Neuronal stem cell (in vitro differentiated cells): ENCODE data around the gene PIH1D2.

Source experiments
- DNase-seq: peaks from one replicate; pipeline ENCODE4 v3.0.0-alpha.2; 2013; ENCODE audit warnings: low spot score
- H2AFZ ChIP-seq: one replicate; pipeline ENCODE4 v1.6.1; 2013; ENCODE audit warnings: mild to moderate bottlenecking, low read length, inconsistent platforms
- H2AK5ac ChIP-seq: 2 replicates; pipeline ENCODE4 v1.6.1; 2013; ENCODE audit warnings: low read depth, mild to moderate bottlenecking, inconsistent platforms, low read length, moderate library complexity, mixed read lengths
- H2BK120ac ChIP-seq: 2 replicates; pipeline ENCODE4 v1.6.1; 2013; ENCODE audit warnings: low read depth, mild to moderate bottlenecking, inconsistent platforms, low read length, moderate library complexity, mixed read lengths
- H2BK12ac ChIP-seq: one replicate; pipeline ENCODE4 v1.6.1; 2013; ENCODE audit warnings: low read length, inconsistent platforms
- H2BK15ac ChIP-seq: 2 replicates; pipeline ENCODE4 v1.6.1; 2013; ENCODE audit warnings: mild to moderate bottlenecking, low read length, inconsistent platforms, mixed read lengths
- H2BK5ac ChIP-seq: one replicate; pipeline ENCODE4 v1.6.1; 2013; ENCODE audit warnings: inconsistent platforms, mild to moderate bottlenecking, low read length, moderate library complexity
- H3K14ac ChIP-seq: one replicate; pipeline ENCODE4 v1.6.1; 2013; ENCODE audit warnings: low read length, inconsistent platforms
- H3K18ac ChIP-seq: 2 replicates; pipeline ENCODE4 v1.6.1; 2013; ENCODE audit warnings: low read length, inconsistent platforms
- H3K23ac ChIP-seq: 2 replicates; pipeline ENCODE4 v1.6.1; 2013; ENCODE audit warnings: low read depth, mild to moderate bottlenecking, mixed read lengths, low read length, inconsistent platforms; ENCODE audit not compliant: poor library complexity
- H3K27ac ChIP-seq: replicated peaks from 3 replicates; pipeline ENCODE4 v1.5.1; 2013; ENCODE audit warnings: low read length, inconsistent platforms
- H3K27me3 ChIP-seq, 3 experiments: 2 replicates each; pipeline ENCODE4 v1.6.1; 2013; ENCODE audit warnings: low read length in 3 of 3, mild to moderate bottlenecking in 2 of 3, inconsistent platforms in 1 of 3, low read depth in 1 of 3, mixed read lengths in 1 of 3, moderate library complexity in 1 of 3; ENCODE audit not compliant: control insufficient read depth in 3 of 3, insufficient read depth in 3 of 3
- H3K36me3 ChIP-seq, 2 donors: replicated peaks in 1 of 2; 2 replicates each; pipeline ENCODE4 v1.6.1; 2013; ENCODE audit warnings: low read length in 2 of 2; ENCODE audit not compliant: control insufficient read depth in 2 of 2, insufficient read depth in 2 of 2
- H3K4ac ChIP-seq: 2 replicates; pipeline ENCODE4 v1.6.1; 2013; ENCODE audit warnings: inconsistent platforms, mild to moderate bottlenecking, low read length, moderate library complexity
- H3K4me1 ChIP-seq, 2 donors: 1 replicate in 1 of 2; 2 replicates in 1 of 2; pipeline ENCODE4 v1.6.1; 2013; ENCODE audit warnings: low read length in 2 of 2, low read depth in 1 of 2; ENCODE audit not compliant: control insufficient read depth in 2 of 2, insufficient read depth in 1 of 2
- H3K4me2 ChIP-seq: one replicate; pipeline ENCODE4 v1.6.1; 2013; ENCODE audit warnings: mild to moderate bottlenecking, low read length, inconsistent platforms; ENCODE audit not compliant: insufficient read depth, poor library complexity, severe bottlenecking
- H3K4me3 ChIP-seq, 2 donors: 2 replicates each; pipeline ENCODE4 v1.5.1; 2013; ENCODE audit warnings: low read length in 2 of 2, mild to moderate bottlenecking in 2 of 2, inconsistent platforms in 1 of 2, moderate library complexity in 1 of 2
- H3K79me1 ChIP-seq: one replicate; pipeline ENCODE4 v1.6.1; 2013; ENCODE audit warnings: low read depth, mild to moderate bottlenecking, inconsistent platforms, low read length, moderate library complexity
- H3K9ac ChIP-seq: one replicate; pipeline ENCODE4 v1.6.1; 2013; ENCODE audit warnings: mild to moderate bottlenecking, low read depth, low read length, inconsistent platforms; ENCODE audit not compliant: poor library complexity
- H3K9me3 ChIP-seq, 2 donors: replicated peaks in 1 of 2; 2 replicates each; pipeline versions ENCODE3 to v1.6.1; 2013; ENCODE audit warnings: low read length in 2 of 2, mild to moderate bottlenecking in 2 of 2, inconsistent platforms in 1 of 2, low read depth in 1 of 2, mixed read lengths in 1 of 2, moderate library complexity in 1 of 2; ENCODE audit not compliant: control insufficient read depth in 2 of 2, insufficient read depth in 1 of 2
- H4K8ac ChIP-seq: one replicate; pipeline ENCODE4 v1.6.1; 2013; ENCODE audit warnings: low read depth, mild to moderate bottlenecking, inconsistent platforms, low read length, moderate library complexity
- H4K91ac ChIP-seq: one replicate; pipeline ENCODE4 v1.6.1; 2013; ENCODE audit warnings: low read length, low read depth, mild to moderate bottlenecking, inconsistent platforms; ENCODE audit not compliant: poor library complexity
- WGBS, 2 donors: extraction: QIAGEN DNeasy Blood & Tissue Kit; methylation state at CpG; one replicate each; pipeline ENCODE4 v1.1.7; 2013; ENCODE audit warnings: missing lambda C conversion rate in 2 of 2, mixed read lengths in 1 of 2; ENCODE audit not compliant: insufficient read length in 2 of 2, insufficient replicate concordance in 1 of 2; ENCODE audit errors: extremely low coverage in 2 of 2; 5-methylcytosine and 5-hydroxymethylcytosine counted together

PIH1D2 gene

DNA sequence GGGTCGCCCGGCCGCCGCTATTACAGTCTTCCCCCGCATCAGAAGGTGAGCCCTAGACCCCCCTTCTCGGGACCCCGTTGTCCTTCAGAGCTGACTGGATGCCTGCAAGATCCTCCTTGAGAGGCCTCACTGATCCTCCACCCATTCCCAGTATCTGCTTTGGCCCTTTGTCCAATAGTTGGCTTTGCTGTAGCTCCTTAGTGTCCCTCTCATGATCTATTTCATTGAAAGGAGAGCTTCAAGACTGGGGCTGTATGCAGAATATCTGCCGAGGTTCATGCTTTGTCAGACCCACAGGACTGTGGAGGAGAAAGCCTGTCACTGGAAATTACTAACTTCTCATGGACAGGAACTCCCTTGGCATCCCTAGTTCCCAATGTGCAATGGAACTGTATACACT, 48.1 kb downstream of the PIH1D2 start:
- Histone ChIP-seq H3K27me3 (no peaks in the 10 kb centered on the region), H3K4me1 (peaks cover 2 to 8% of the 10 kb centered on the region in 2 donors), H3K4me3 (peak overlapping the region; percentile 93 to 97), H3K9ac (peak overlapping the region; percentile 89), H4K8ac (no peak overlapping the region), H3K9me3 (no peaks in the 10 kb centered on the region), H2BK5ac (peak overlapping the region; percentile 71), H3K4ac (no peak overlapping the region), H3K14ac (peak overlapping the region; percentile 86), H3K36me3 (peaks cover 17 to 55% of the 10 kb centered on the region in 2 donors), H3K79me1 (peaks cover 4% of the 10 kb centered on the region), H2AFZ (peak overlapping the region; percentile 97), H2BK120ac (no peak overlapping the region), H4K91ac (no peak overlapping the region), H2AK5ac (peak overlapping the region; percentile 1), H3K23ac (peak overlapping the region; percentile 66), H3K4me2 (peak overlapping the region; percentile 79), H3K18ac (peak overlapping the region; percentile 93), H2BK15ac (no peak overlapping the region), H3K27ac (no peak overlapping the region), H2BK12ac (no peak overlapping the region)
- DNase-seq: no peak
- no CpG with 5 or more reads among the region's 8 CpGs for WGBS, 2 donors

DNA sequence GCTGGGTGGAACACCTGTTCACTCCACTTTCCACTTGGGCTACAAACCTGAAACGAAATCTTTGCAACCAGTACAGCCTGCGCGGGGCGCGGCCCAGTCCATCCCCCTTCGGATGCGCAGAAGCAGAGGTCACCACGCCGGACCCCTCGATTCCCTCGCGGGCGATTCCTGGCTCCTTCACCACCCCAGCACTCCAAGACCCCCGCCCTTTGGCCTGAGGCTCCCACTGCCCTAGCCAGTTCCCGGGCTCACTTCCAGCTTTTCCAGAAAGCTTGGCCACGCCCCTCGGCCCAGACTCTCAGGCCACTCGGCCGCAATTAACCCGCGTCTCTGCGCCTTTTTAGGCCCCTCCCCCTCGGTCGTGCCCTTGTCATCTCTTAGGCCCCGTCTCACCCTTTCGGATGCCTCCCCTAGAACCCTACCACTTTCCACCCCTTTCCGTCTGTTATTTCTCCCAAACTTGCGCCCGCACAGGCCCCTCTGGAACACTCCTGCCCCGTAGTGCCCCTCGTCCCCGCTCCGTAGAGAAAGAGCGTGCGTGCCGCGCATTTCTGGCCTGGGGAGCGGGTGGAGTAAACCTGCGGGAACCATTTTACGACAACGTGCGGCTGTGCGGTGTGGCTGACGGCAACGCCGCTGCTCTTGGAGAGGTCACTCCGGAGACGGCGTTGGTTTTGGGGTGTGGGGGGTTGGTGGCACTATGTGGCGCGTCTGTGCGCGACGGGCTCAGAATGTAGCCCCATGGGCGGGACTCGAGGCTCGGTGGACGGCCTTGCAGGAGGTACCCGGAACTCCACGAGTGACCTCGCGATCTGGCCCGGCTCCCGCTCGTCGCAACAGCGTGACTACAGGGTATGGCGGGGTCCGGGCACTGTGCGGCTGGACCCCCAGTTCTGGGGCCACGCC, 48.8 kb downstream of the PIH1D2 start, which contains the start of gene DLAT:
Gene DLAT, plus strand, starts transcription at position 636 of the 906 bp plus-strand sequence. Its CDS starts 65 bp downstream, at position 701.
- peaks cover 2 to 8% of the 10 kb centered on the region in 2 donors for H3K4me1 ChIP-seq
- WGBS, 2 donors: no CpG with 5 or more reads among the region's 71 CpGs
- peak; percentile 95 for DNase-seq

DNA sequence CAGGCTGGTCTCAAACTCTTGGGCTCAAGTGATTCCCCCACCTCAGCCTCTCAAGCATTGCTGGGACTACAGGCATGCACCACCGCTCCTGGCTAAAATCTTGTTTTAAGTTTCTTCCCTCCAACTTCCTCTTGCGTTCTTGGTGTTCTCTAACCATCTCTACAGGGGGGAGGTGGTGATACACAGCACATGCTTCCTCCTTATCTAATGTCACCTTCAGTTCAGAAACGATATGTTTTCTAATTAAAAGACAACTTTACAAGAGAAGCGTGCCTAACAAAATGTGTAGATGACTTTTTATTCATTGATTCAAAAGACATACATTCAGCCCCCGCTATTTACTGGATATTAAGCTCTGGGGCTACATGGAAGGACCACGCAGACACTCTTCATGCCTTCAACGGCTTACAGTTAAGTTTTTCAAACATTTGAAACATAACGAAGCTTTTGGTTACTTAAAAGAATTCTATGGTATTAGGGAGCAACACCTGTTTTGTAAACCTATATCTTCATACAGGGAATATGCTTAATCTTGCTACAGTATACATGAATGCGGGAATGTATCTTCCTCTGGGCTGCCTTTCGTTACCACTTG, 49.5 kb downstream of the PIH1D2 start:
- H2AK5ac ChIP-seq: no peak overlapping the region
- H3K14ac ChIP-seq: no peak overlapping the region
- H3K9ac ChIP-seq: no peak overlapping the region
- no peak overlapping the region for H2BK120ac ChIP-seq
- H2BK5ac ChIP-seq: peak overlapping the region; percentile 71
- no peak overlapping the region for H3K18ac ChIP-seq
- no peak overlapping the region for H2BK15ac ChIP-seq
- H3K4me2 ChIP-seq: peak overlapping the region; percentile 49
- WGBS, 2 donors: no CpG with 5 or more reads among the region's 10 CpGs
- peaks cover 2 to 8% of the 10 kb centered on the region in 2 donors for H3K4me1 ChIP-seq
- H2AFZ ChIP-seq: peak overlapping the region; percentile 97
- H2BK12ac ChIP-seq: no peak overlapping the region
- peak overlapping the region; percentile 50 for H3K27ac ChIP-seq
- no peaks in the 10 kb centered on the region for H3K9me3 ChIP-seq
- H3K79me1 ChIP-seq: peaks cover 4% of the 10 kb centered on the region
- peaks cover 8 to 55% of the 10 kb centered on the region in 2 donors for H3K36me3 ChIP-seq
- H3K4ac ChIP-seq: no peak overlapping the region
- H4K91ac ChIP-seq: no peak overlapping the region
- DNase-seq: peak; percentile 14
- no peaks in the 10 kb centered on the region for H3K27me3 ChIP-seq
- no peak overlapping the region for H4K8ac ChIP-seq
- H3K23ac ChIP-seq: no peak overlapping the region
- peak overlapping the region; percentile 84 to 93 for H3K4me3 ChIP-seq

More for the DNA sequence above, 48.8 kb downstream of the PIH1D2 start, which contains the start of gene DLAT:
- H4K8ac ChIP-seq: peak within 1 kb of the TSS; percentile 77
- H3K4ac ChIP-seq: no peak within 1 kb of the TSS
- peaks cover 4% of the 10 kb centered on the region for H3K79me1 ChIP-seq
- no peak within 1 kb of the TSS for H2BK15ac ChIP-seq
- peak within 1 kb of the TSS; percentile 56 for H4K91ac ChIP-seq
- no peak within 1 kb of the TSS for H2BK12ac ChIP-seq
- H2BK5ac ChIP-seq: peak within 1 kb of the TSS; percentile 71
- H2AK5ac ChIP-seq: peak within 1 kb of the TSS; percentile 1
- H3K27me3 ChIP-seq: no peaks in the 10 kb centered on the region
- H2AFZ ChIP-seq: peak within 1 kb of the TSS; percentile 97
- no peak within 1 kb of the TSS for H2BK120ac ChIP-seq
- H3K4me2 ChIP-seq: peak within 1 kb of the TSS; percentile 79
- H3K9me3 ChIP-seq: no peaks in the 10 kb centered on the region
- peak within 1 kb of the TSS; percentile 66 for H3K23ac ChIP-seq
- peak within 1 kb of the TSS; percentile 91 for H3K27ac ChIP-seq
- H3K9ac ChIP-seq: peak within 1 kb of the TSS; percentile 89
- H3K4me3 ChIP-seq: peak within 1 kb of the TSS; percentile 93 to 97
- H3K36me3 ChIP-seq: peaks cover 14 to 55% of the 10 kb centered on the region in 2 donors
- H3K14ac ChIP-seq: peak within 1 kb of the TSS; percentile 86
- H3K18ac ChIP-seq: peak within 1 kb of the TSS; percentile 93

DNA sequence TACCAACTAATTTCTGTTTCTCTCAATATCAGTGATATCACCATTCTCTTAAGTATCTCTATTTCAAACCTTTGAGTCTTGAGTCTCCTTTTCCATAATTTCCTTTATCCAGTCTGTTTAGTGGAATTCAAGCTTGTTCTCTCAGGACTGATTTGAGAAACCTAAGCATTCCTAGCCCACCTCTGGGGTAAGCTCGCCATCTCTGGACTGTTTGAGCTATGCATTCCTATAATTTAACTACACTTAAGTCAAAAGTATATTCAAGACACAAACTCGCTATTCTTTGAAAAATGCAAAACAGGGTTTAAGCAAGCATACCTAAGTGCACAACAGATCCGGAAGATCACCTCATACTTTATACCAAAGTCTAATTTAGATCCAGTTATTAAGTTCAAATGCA, 50.7 kb downstream of the PIH1D2 start:
- H3K4me1 ChIP-seq: peaks cover 2 to 8% of the 10 kb centered on the region in 2 donors
- no peak overlapping the region for H4K91ac ChIP-seq
- WGBS, 2 donors: no CpG with 5 or more reads among the region's 3 CpGs
- no peak overlapping the region for H3K4ac ChIP-seq
- no peak for DNase-seq
- no peak overlapping the region for H2BK5ac ChIP-seq
- no peak overlapping the region for H3K9ac ChIP-seq
- no peak overlapping the region for H2BK15ac ChIP-seq
- peaks cover 7 to 55% of the 10 kb centered on the region in 2 donors for H3K36me3 ChIP-seq
- H3K79me1 ChIP-seq: peaks cover 4% of the 10 kb centered on the region
- no peak overlapping the region for H3K18ac ChIP-seq
- H2BK120ac ChIP-seq: no peak overlapping the region
- H2BK12ac ChIP-seq: no peak overlapping the region
- H3K9me3 ChIP-seq: no peaks in the 10 kb centered on the region
- H3K27ac ChIP-seq: no peak overlapping the region
- no peak overlapping the region for H3K23ac ChIP-seq
- no peak overlapping the region for H2AK5ac ChIP-seq
- H2AFZ ChIP-seq: no peak overlapping the region
- H3K27me3 ChIP-seq: no peaks in the 10 kb centered on the region
- no peak overlapping the region for H4K8ac ChIP-seq
- no peak overlapping the region for H3K4me2 ChIP-seq
- H3K4me3 ChIP-seq: no peak overlapping the region
- H3K14ac ChIP-seq: no peak overlapping the region
